ENCODE data around the gene RPL4.
"Not testable (repeated sequence)": the region's sequence is repeated elsewhere in the genome, so short reads cannot be mapped to it uniquely, and the experiment has no call there.

The RPL4 gene

GRCh38 chr15:66461917-66462316 lies 42.7 kb downstream of the RPL4 start:
- Histone ChIP-seq H3K4me3 (replicated peaks; ENCODE audit: insufficient read depth, low read length) (no peak overlapping the region), H3K27me3 (ENCODE audit: insufficient read depth, poor library complexity, severe bottlenecking) (no peaks in the 10 kb centered on the region), H3K27ac (replicated peaks) (no peak overlapping the region)
- DNase-seq (ENCODE audit: low read depth in 1 of 2, low spot score in 1 of 2), result no peak
- TF ChIP-seq REST (IDR thresholded peaks at IDR 0.05; ENCODE audit: insufficient replicate concordance, low read depth) (no peak), CTCF (IDR thresholded peaks at IDR 0.05; ENCODE audit: insufficient read depth, low read length) (no peak), GABPA (IDR thresholded peaks at IDR 0.05; ENCODE audit: low read depth) (no peak), POLR2AphosphoS5 (IDR thresholded peaks at IDR 0.05; ENCODE audit: low read depth) (no peak), SPI1 (IDR thresholded peaks at IDR 0.05; ENCODE audit: borderline replicate concordance, low read depth) (no peak)

GRCh38 chr15:66461294-66461693 lies 43.4 kb downstream of the RPL4 start:
- H3K27me3 ChIP-seq (ENCODE audit: insufficient read depth, poor library complexity, severe bottlenecking); DNase-seq (ENCODE audit: low read depth in 1 of 2, low spot score in 1 of 2); H3K27ac ChIP-seq (replicated peaks); H3K4me3 ChIP-seq (replicated peaks; ENCODE audit: insufficient read depth, low read length): not testable (repeated sequence)

GRCh38 chr15:66459818-66460615 lies 44.6 kb downstream of the RPL4 start:
- Histone ChIP-seq H3K27me3 (ENCODE audit: insufficient read depth, poor library complexity, severe bottlenecking) (no peaks in the 10 kb centered on the region), H3K4me3 (replicated peaks; ENCODE audit: insufficient read depth, low read length) (no peak overlapping the region), H3K27ac (replicated peaks) (no peak overlapping the region)
- no peak for DNase-seq (ENCODE audit: low read depth in 1 of 2, low spot score in 1 of 2)
- TF ChIP-seq SPI1 (IDR thresholded peaks at IDR 0.05; ENCODE audit: borderline replicate concordance, low read depth) (no peak), CTCF (IDR thresholded peaks at IDR 0.05; ENCODE audit: insufficient read depth, low read length) (no peak), GABPA (IDR thresholded peaks at IDR 0.05; ENCODE audit: low read depth) (no peak), REST (IDR thresholded peaks at IDR 0.05; ENCODE audit: insufficient replicate concordance, low read depth) (no peak), POLR2AphosphoS5 (IDR thresholded peaks at IDR 0.05; ENCODE audit: low read depth) (no peak)

- no peak for DNase-seq (ENCODE audit: low read depth in 1 of 2, low spot score in 1 of 2)
- Histone ChIP-seq H3K27ac (replicated peaks) (no peak overlapping the region), H3K27me3 (ENCODE audit: insufficient read depth, poor library complexity, severe bottlenecking) (no peaks in the 10 kb centered on the region), H3K4me3 (replicated peaks; ENCODE audit: insufficient read depth, low read length) (no peak overlapping the region)
- no peak for TF ChIP-seq POLR2AphosphoS5 (IDR thresholded peaks at IDR 0.05; ENCODE audit: low read depth)
- TF ChIP-seq SPI1 (IDR thresholded peaks at IDR 0.05; ENCODE audit: borderline replicate concordance, low read depth), result no peak
- TF ChIP-seq GABPA (IDR thresholded peaks at IDR 0.05; ENCODE audit: low read depth), result no peak
- no peak for TF ChIP-seq REST (IDR thresholded peaks at IDR 0.05; ENCODE audit: insufficient replicate concordance, low read depth)
- TF ChIP-seq CTCF (IDR thresholded peaks at IDR 0.05; ENCODE audit: insufficient read depth, low read length), result no peak
Measured at GRCh38 chr15:66456211-66456610, 48.4 kb downstream of the RPL4 start.
